Central memory CD8-positive, alpha-beta T cell (primary cell): ENCODE results near the gene C1S.
"Not testable (repeated sequence)": the region's sequence is repeated elsewhere in the genome, so short reads cannot be mapped to it uniquely, and the experiment has no call there.

Source experiments
- ATAC-seq: fragments of 150-1000 bp; cut with Tn5 transposase; replicated peaks from 2 replicates; pipeline ENCODE4 v1.10.0; 2022; ENCODE audit warnings: mild to moderate bottlenecking, moderate FRiP score, moderate number of reproducible peaks; ENCODE audit not compliant: poor library complexity, severe bottlenecking; ENCODE audit errors: extremely low read depth
- DNase-seq, 2 donors: peaks; one replicate each; pipeline ENCODE4 v3.0.0; 2021; ENCODE audit warnings: low spot score in 2 of 2
- H3K27ac Mint-ChIP-seq: one replicate; pipeline ENCODE4 v1.8.0; 2022; ENCODE audit warnings: low read depth, mild to moderate bottlenecking, moderate library complexity, mixed read lengths
- H3K27me3 Mint-ChIP-seq: one replicate; pipeline ENCODE4 v1.8.0; 2022; ENCODE audit warnings: mixed read lengths
- H3K36me3 Mint-ChIP-seq: one replicate; pipeline ENCODE4 v1.8.0; 2022; ENCODE audit warnings: mild to moderate bottlenecking, moderate library complexity, mixed read lengths; ENCODE audit not compliant: insufficient read depth
- H3K4me1 Mint-ChIP-seq: one replicate; pipeline ENCODE4 v1.8.0; 2022; ENCODE audit warnings: mixed read lengths
- H3K4me3 Mint-ChIP-seq: one replicate; pipeline ENCODE4 v1.8.0; 2022; ENCODE audit warnings: mild to moderate bottlenecking, moderate library complexity, mixed read lengths
- H3K9me3 Mint-ChIP-seq: one replicate; pipeline ENCODE4 v1.8.0; 2022; ENCODE audit warnings: mixed read lengths

The C1S gene

GRCh38 chr12:7102582-7102981 is 42.1 kb downstream of the C1S start:
- peaks cover 42% of the 10 kb centered on the region for H3K4me1 Mint-ChIP-seq
- peaks cover 14% of the 10 kb centered on the region for H3K36me3 Mint-ChIP-seq
- H3K27ac Mint-ChIP-seq: peak overlapping the region; percentile 8
- H3K4me3 Mint-ChIP-seq: no peak overlapping the region
- no peak for DNase-seq
- ATAC-seq: no peak
- no peaks in the 10 kb centered on the region for H3K27me3 Mint-ChIP-seq
- peaks cover 7% of the 10 kb centered on the region for H3K9me3 Mint-ChIP-seq

GRCh38 chr12:7103837-7104584 is 43.5 kb downstream of the C1S start:
- Mint-ChIP-seq H3K9me3 (peaks cover 7% of the 10 kb centered on the region), H3K27me3 (no peaks in the 10 kb centered on the region), H3K27ac (peak overlapping the region; percentile 52), H3K4me3 (no peak overlapping the region), H3K4me1 (peaks cover 53% of the 10 kb centered on the region), H3K36me3 (peaks cover 19% of the 10 kb centered on the region)
- no peak for ATAC-seq
- no peak for DNase-seq

DNA sequence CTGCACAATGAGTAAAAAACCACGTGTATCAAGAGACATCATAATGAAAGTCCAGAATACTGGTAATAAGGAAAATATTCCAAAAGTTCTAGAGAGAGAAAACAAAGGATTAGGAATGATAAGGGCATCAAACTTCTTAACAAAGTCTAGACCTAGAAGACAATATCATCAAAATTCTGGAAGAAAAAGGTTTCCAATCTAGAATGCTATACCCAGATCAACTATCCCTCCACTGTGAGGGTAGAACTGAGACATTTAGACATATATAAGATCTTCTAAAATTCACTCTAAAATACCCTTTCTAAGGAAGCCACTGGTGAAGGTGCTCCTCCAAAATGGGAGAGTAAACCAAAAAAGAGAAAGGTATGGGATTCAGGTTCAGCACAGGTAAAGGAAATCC is 45.6 kb downstream of the C1S start:
- peaks cover 7% of the 10 kb centered on the region for H3K9me3 Mint-ChIP-seq
- ATAC-seq: no peak
- peak overlapping the region; percentile 45 for H3K4me3 Mint-ChIP-seq
- H3K36me3 Mint-ChIP-seq: peaks cover 16% of the 10 kb centered on the region
- H3K27me3 Mint-ChIP-seq: no peaks in the 10 kb centered on the region
- DNase-seq: no peak
- peaks cover 69% of the 10 kb centered on the region for H3K4me1 Mint-ChIP-seq
- peak overlapping the region; percentile 58 for H3K27ac Mint-ChIP-seq

DNA sequence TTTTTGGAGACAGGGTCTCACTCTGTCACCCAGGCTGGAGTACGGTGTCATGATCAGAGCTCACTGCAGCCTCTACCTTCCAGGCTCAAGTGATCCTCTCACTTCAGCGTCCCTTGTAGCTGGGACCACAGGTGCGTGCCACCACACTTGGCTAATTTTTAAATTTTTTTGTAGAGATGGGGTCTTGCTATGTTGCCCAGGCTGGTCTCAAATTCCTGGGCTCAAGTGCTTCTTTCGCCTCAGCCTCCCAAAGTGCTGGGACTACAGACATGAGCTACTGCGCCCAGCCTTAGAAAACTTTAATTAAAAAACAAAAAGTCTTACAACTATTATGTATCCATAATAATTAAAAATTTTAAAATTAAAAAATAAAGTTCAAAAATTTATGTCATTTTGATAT is 46.7 kb downstream of the C1S start:
- H3K27ac Mint-ChIP-seq, DNase-seq: not testable (repeated sequence)
- peaks cover 69% of the 10 kb centered on the region for H3K4me1 Mint-ChIP-seq

DNA sequence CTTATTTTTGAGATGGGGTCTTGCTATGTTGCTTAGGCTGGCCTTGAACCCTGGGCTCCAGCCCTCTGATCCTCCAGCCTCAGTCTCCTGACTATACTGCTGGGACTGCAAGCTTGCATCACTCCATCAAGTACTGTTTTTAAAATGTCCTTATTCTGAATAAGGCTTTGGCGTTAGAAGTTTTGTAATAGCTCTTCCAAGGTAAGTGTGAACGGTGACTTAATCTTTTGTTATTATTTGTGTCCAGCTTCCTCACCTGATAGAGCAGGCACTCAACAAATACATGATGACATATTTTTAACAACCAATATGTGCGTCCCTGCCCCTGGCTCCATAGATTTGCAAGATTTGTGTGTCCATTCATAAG is 47.1 kb downstream of the C1S start:
- Mint-ChIP-seq H3K36me3 (peaks cover 15% of the 10 kb centered on the region), H3K9me3 (peaks cover 7% of the 10 kb centered on the region), H3K4me1 (peaks cover 64% of the 10 kb centered on the region)

More for the DNA sequence above, 46.7 kb downstream of the C1S start:
- Mint-ChIP-seq H3K36me3 (peaks cover 16% of the 10 kb centered on the region), H3K4me3 (peak overlapping the region; percentile 93)
- ATAC-seq, H3K27me3 Mint-ChIP-seq, H3K9me3 Mint-ChIP-seq: not testable (repeated sequence)

GRCh38 chr12:7108003-7108795 is 47.7 kb downstream of the C1S start:
- H3K9me3 Mint-ChIP-seq: peaks cover 7% of the 10 kb centered on the region

More for the DNA sequence above, 47.1 kb downstream of the C1S start:
- peak overlapping the region; percentile 93 for H3K4me3 Mint-ChIP-seq
- ATAC-seq: no peak
- H3K27ac Mint-ChIP-seq: peak overlapping the region; percentile 89
- no peaks in the 10 kb centered on the region for H3K27me3 Mint-ChIP-seq
- no peak for DNase-seq

DNA sequence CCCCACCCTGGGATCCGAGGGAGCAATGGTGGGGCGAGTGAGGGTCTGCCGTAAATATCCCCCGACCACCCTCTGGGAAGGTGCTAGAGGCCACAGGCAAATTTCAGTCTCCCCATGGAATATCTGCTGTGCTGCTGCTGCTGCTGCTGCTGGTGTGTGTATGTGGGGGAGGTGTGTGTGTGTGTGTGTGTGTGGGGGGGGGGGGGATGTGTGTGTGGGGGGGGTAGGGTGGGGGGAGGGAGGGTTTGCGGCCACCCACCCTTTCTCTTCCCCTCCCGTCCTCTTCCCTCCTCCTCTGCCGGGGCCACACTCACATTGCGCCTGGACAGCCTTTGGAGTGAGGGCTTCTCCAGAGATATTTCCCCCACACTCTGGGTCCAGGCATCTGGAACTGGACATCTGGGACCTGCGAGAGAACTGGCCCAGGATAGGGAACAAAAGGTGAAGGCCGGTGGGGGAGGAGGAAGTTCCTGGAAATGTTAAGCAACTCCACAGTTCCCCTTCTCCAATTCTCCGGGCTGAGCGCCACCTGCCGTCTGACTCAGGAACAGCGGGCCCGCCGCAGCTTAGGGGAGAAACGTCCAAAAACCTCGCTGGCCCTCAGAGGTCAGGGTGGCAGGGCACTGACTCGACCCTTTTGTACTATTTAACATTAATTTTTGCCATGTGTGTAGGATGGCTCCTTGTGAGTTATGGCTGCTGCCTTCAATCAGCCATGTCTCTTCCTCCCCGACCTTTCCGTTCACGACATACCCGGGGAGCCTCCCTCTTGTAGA is 48.5 kb downstream of the C1S start, which contains the start of gene C1RL:
C1RL (minus strand) TSS at position 419 of the 776 bp plus-strand sequence; CDS start at position 385, 34 bp downstream.
- Mint-ChIP-seq H3K4me3 (peak within 1 kb of the TSS; percentile 93), H3K9me3 (peaks cover 7% of the 10 kb centered on the region), H3K27me3 (no peaks in the 10 kb centered on the region), H3K36me3 (peaks cover 9% of the 10 kb centered on the region), H3K4me1 (peaks cover 57% of the 10 kb centered on the region), H3K27ac (peak within 1 kb of the TSS; percentile 89)
- peak; percentile 17 for ATAC-seq
- peak; percentile 50 to 74 for DNase-seq

More at GRCh38 chr12:7108003-7108795, 47.7 kb downstream of the C1S start:
- DNase-seq: peak; percentile 43 to 46
- Mint-ChIP-seq H3K27ac (peak overlapping the region; percentile 89), H3K27me3 (no peaks in the 10 kb centered on the region), H3K4me1 (peaks cover 59% of the 10 kb centered on the region), H3K36me3 (peaks cover 14% of the 10 kb centered on the region), H3K4me3 (peak overlapping the region; percentile 93)
- ATAC-seq: peak; percentile 97

- peaks cover 58% of the 10 kb centered on the region for H3K4me1 Mint-ChIP-seq
These were observed 49.0 kb downstream of the C1S start for GRCh38 chr12:7109572-7109920.

GRCh38 chr12:7110661-7111060 is 50.1 kb downstream of the C1S start:
- Mint-ChIP-seq H3K27me3 (no peaks in the 10 kb centered on the region), H3K36me3 (peaks cover 7% of the 10 kb centered on the region), H3K4me1 (peaks cover 51% of the 10 kb centered on the region), H3K4me3 (no peak overlapping the region), H3K9me3 (peaks cover 4% of the 10 kb centered on the region), H3K27ac (peak overlapping the region; percentile 49)
- no peak for ATAC-seq
- DNase-seq: no peak

More at GRCh38 chr12:7109572-7109920, 49.0 kb downstream of the C1S start:
- H3K27ac Mint-ChIP-seq: peak overlapping the region; percentile 89
- ATAC-seq (no peak), DNase-seq (no peak)
- peaks cover 7% of the 10 kb centered on the region for H3K9me3 Mint-ChIP-seq
- H3K27me3 Mint-ChIP-seq: no peaks in the 10 kb centered on the region
- peaks cover 7% of the 10 kb centered on the region for H3K36me3 Mint-ChIP-seq
- H3K4me3 Mint-ChIP-seq: peak overlapping the region; percentile 93

DNA sequence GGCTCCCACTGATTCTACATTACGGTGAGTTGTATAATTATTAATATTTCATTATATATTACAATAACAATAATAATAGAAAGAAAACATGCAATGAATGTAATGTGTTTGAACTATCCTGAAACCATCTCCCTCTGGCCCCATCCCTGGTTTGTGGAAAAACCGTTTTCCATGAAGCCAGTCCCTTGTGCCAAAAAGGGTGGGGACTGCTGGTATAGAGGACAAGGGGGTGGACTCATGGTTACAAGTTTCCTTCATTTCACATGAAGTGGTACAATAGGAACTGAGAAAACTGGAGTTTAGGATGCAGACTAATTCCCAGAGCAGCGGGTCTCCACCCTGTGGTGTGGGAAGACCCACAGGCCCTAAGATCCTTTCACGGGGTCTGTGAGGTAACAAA is 51.5 kb downstream of the C1S start:
- Mint-ChIP-seq H3K27me3 (no peaks in the 10 kb centered on the region), H3K4me3 (no peak overlapping the region), H3K36me3 (peaks cover 7% of the 10 kb centered on the region), H3K27ac (no peak overlapping the region), H3K9me3 (no peaks in the 10 kb centered on the region), H3K4me1 (peaks cover 38% of the 10 kb centered on the region)
- no peak for DNase-seq
- ATAC-seq: no peak

- DNase-seq (peak in 1 of 2 donors; percentile 32), ATAC-seq (no peak)
- H3K27me3 Mint-ChIP-seq: no peaks in the 10 kb centered on the region
- peak overlapping the region; percentile 73 for H3K27ac Mint-ChIP-seq
- H3K9me3 Mint-ChIP-seq: no peaks in the 10 kb centered on the region
- no peak overlapping the region for H3K4me3 Mint-ChIP-seq
- peaks cover 7% of the 10 kb centered on the region for H3K36me3 Mint-ChIP-seq
- peaks cover 28% of the 10 kb centered on the region for H3K4me1 Mint-ChIP-seq
These were observed 52.9 kb downstream of the C1S start for GRCh38 chr12:7113389-7113871.

DNA sequence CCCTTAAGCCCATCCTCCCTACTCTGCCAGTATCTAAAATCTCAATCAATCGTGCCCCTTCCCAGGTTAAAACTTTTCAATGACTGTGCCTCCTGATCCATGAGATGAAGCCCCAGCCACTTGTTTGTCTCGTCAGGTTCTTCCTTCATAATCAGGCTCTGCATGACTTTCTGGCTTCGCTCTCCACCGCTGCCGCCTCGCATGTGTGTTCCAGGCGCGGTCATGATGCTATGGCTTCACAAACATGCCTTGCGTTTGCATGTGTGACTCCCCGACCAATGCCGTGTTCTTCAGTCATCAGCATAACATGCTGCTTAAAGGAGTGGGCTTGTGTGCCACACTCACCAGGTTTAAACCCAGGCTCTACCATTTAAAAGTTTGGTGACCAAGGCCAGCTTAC is 53.5 kb downstream of the C1S start:
- H3K27ac Mint-ChIP-seq: peak overlapping the region; percentile 73
- no peaks in the 10 kb centered on the region for H3K27me3 Mint-ChIP-seq
- peaks cover 5% of the 10 kb centered on the region for H3K36me3 Mint-ChIP-seq
- DNase-seq (no peak), ATAC-seq (no peak)
- peaks cover 26% of the 10 kb centered on the region for H3K4me1 Mint-ChIP-seq
- no peak overlapping the region for H3K4me3 Mint-ChIP-seq
- H3K9me3 Mint-ChIP-seq: no peaks in the 10 kb centered on the region
